Left colon (tissue), 2 donors: ENCODE measurements around the gene ARHGEF28. TPM values are rescaled to one million over a fixed set of nuclear protein-coding genes. Genes with fewer than 3 reads are reported as not detected.

Experiments used
- ATAC-seq: fragments of 200-7000 bp; cut with Tn5 transposase; one replicate; pipeline ENCODE4 v1.9.1; 2020; ENCODE audit warnings: mild to moderate bottlenecking, moderate library complexity
- DNase-seq, 2 donors: peaks; one replicate each; pipeline ENCODE4 v3.0.0-alpha.2; 2020
- intact Hi-C, 2 donors: fragments of 100-400 bp; cut with DNase I in 1 of 2; cut with micrococcal nuclease in 1 of 2; formaldehyde crosslinking; loops; one replicate each; pipeline versions ENCODE4 v1.11.2 to v1.14.0; 2022; cut with DNase I, micrococcal nuclease
- total RNA-seq, 2 donors: library from RNA; stranded (reverse); fragmentation: NEBNext Ultra II Directional; extraction: Animal tissue kit (Norgen Biotek cat#: 25700); gene quantifications; one replicate each; pipeline ENCODE4 v1.2.1, GENCODE V29; 2021
- donor health status: DM: no; HTN: no; CAD: no.
- donor health status: DM: yes; HTN: yes; CAD: no.

ARHGEF28 gene
- total RNA-seq, 2 donors from 2014 or later, result 9.5 to 13.5 TPM

- DNase-seq, result no peak
- no peak for ATAC-seq
- intact Hi-C loops, result no loop called here
Measured at GRCh38 chr5:73979321-73979720, 353.3 kb downstream of the ARHGEF28 start.

DNA sequence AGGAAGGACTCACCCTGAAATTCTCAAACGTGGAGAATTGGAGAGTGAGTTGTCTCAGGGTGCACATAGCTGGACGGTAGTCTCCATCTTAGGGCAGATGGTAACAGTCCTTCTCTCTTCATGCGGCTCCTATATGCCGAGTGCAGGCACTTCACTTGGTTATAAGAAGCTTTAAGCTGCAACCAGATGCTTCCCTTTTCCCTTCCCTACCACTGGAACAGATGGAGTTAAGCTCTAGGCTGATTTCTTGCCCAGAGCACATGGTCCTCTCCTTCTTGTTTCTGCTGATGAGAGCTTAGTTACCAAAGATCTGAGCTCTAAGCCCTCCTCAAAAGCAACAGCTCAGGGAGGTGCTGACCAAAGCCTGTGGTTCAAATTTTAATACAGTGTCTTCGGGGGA is 355.7 kb downstream of the ARHGEF28 start:
- ATAC-seq (no peak), DNase-seq (no peak)

GRCh38 chr5:73983644-73984043 is 357.6 kb downstream of the ARHGEF28 start:
- ATAC-seq, result no peak
- intact Hi-C loops, result no loop called here

More for the DNA sequence above, 355.7 kb downstream of the ARHGEF28 start:
- intact Hi-C loops, result no loop called here

GRCh38 chr5:73985145-73985544 is 359.1 kb downstream of the ARHGEF28 start:
- DNase-seq (no peak), ATAC-seq (peak; percentile 53)
- intact Hi-C loops, result no loop called here

More at GRCh38 chr5:73983644-73984043, 357.6 kb downstream of the ARHGEF28 start:
- DNase-seq, result no peak

DNA sequence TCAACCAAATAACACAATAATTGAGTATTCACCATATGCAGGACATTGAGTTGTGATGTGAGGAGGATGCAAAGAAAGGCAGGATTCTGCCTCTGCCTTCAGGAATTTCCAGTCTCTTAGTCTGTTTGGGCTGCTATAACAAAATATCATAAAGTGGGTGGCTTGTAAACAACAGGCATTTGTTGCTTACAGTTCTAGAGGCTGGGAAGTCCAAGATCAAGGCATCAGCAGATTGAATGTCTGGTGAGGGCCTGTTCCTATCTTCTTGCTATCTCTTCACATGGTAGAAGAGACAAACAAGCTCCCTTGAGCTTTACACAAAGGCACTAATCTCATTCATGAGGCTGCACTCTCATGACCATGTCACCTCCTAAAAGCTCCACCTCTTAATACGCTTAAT is 360.7 kb downstream of the ARHGEF28 start:
- ATAC-seq (no peak), DNase-seq (no peak)
- intact Hi-C loops, result no loop called here

- DNase-seq, result no peak
- ATAC-seq, result no peak
- intact Hi-C loops, result no loop called here
Measured at GRCh38 chr5:73987915-73988314, 361.9 kb downstream of the ARHGEF28 start.

DNA sequence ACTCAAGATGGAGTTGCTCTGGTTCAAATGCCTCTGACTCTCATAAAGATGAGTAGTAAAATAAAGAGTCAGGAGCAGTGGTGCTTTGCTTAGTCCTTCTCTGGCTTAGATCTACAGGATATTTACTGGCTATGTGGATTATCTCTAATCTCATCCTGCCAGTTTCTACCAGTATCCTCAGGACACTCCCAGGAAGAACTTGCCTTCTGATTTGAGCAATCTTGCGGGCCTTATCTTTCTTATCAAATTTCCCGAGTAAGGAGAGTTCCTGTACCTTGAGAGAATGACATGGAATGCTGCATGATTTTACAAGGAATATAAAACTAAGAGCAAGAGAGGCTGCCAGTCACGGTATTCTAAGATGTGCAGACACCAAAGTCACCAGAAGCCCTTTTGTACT is 364.0 kb downstream of the ARHGEF28 start:
- DNase-seq (no peak), ATAC-seq (peak; percentile 54)
- intact Hi-C loops, result no loop called here

Other genes with a start within 250 kb of the ARHGEF28 start
- under 1 TPM in 1 of 2 donors, not detected in 1; 0.20 TPM for gene FOXD1, start 177.4 kb upstream of the ARHGEF28 start, total RNA-seq
- gene BTF3, start 127.8 kb upstream of the ARHGEF28 start, total RNA-seq, result 100 to 1,000 TPM; 522 to 537 TPM
- gene ANKRA2, start 60.6 kb upstream of the ARHGEF28 start, total RNA-seq, result 10 to 100 TPM; 19.5 to 20.7 TPM
- gene UTP15, start 60.5 kb upstream of the ARHGEF28 start, total RNA-seq, result 10 to 100 TPM in 1 of 2 donors, 1 to 10 TPM in 1; 9.3 to 12.4 TPM